GM18507 (cell line): ENCODE measurements around the gene ABR.

ENCODE experiments used
- DNase-seq: peaks from one replicate; pipeline ENCODE4 v3.0.0; 2011; ENCODE audit warnings: low read depth; ENCODE audit not compliant: insufficient read length; ENCODE audit errors: extremely low spot score
- FAIRE-seq: peaks from 2 replicates; lab custom pipeline; 2011; peaks lifted over from hg19 to GRCh38; lab: Jason Lieb, UNC

Gene ABR

DNA sequence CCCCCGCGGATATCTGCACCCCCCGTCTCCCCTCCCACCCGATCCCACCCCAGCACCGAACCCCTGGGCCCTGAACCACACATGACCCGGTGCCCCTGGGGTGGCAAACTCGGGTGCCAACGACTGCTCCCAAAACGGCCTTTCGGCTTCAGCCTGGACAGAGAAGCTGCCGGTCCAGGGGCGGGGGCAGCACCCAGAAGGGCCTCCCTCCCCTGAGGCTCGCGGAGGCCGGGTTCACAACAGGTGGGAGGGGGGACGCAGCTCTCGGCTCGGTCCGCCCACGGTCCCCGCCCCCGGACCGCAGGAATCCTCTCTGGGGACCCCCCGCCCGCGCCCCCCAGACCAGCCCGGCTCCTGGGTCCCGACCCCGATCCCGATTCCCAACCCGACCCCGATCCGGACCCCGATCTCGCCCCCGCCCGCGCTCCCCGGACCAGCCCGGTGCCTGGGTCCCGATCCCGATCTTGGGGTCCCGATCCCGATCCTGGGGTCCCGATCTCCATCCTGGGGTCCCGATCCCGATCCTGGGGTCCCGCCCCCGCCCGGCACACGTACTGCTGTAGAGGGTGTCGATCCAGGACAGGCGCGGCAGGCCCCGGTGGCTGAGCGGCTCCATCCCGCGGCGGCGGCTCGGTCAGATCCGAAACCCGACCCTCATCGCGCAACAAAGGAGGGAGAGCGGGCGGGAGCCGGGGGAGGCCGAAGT, 516 bp downstream of the ABR start:
- no peak for DNase-seq

DNA sequence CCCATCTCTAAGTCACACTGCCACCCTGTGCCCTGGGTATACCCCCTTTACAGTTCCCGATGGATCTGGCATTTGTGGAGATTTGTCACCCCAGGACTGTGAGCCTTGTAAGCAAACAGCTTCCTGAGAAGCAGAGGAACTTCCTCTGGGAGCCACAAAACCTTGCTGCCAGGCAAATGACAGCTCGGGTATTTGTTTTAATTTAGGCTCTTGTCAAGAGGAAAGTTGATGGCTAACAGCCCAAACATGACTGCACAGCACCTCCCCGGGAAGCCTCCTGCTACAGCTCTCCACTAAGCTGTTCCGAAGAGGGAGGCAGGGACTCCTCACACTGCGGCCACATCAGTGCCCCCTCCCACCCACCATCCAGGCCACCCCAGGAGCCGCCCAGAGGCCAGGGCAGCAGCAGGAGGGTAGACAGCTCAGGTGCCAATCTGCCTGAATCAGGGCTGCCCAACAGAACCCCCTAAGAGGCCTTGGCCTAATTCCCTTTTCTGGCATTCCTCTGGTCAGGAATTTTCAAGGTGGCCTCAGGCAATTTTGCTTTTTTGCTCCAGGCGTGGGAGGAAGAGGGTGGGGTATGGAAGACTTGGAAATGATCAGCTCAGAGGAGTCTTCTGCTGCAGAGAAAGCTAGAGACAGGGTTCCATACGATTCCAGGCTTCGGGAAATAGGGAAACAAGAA, 2.6 kb downstream of the ABR start:
- FAIRE-seq (no peak), DNase-seq (no peak)

More for the DNA sequence above, 516 bp downstream of the ABR start:
- FAIRE-seq = no peak

DNA sequence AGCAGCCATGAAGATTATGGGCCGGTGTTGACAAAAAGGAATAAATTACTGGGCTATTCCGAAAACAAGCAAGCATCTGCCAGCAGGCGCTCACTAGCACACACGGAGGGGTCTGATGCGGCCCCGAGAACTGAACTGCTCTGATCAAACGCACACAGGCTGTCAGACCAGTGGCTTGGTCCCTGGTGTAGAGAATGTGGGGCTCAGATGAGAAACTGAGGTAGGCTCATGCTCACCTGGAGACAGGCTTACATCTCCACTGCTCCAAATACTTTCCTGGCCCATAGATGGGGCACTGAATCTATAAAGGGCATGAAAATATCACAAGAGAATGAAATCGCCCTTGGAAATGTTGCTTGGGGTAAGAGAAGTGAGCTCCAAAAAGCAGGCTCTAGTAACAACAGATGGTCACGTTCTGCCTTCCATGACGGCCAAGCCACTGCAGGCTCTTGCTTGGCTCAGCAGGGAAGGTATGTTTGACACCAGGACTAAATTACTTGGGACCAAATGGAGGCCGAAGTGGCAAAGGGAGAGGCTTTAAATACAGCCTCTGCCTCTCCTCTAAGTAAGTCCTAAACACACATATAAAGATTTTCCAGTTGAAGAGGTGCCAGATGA, 5.4 kb downstream of the ABR start:
- DNase-seq (no peak), FAIRE-seq (no peak)

DNA sequence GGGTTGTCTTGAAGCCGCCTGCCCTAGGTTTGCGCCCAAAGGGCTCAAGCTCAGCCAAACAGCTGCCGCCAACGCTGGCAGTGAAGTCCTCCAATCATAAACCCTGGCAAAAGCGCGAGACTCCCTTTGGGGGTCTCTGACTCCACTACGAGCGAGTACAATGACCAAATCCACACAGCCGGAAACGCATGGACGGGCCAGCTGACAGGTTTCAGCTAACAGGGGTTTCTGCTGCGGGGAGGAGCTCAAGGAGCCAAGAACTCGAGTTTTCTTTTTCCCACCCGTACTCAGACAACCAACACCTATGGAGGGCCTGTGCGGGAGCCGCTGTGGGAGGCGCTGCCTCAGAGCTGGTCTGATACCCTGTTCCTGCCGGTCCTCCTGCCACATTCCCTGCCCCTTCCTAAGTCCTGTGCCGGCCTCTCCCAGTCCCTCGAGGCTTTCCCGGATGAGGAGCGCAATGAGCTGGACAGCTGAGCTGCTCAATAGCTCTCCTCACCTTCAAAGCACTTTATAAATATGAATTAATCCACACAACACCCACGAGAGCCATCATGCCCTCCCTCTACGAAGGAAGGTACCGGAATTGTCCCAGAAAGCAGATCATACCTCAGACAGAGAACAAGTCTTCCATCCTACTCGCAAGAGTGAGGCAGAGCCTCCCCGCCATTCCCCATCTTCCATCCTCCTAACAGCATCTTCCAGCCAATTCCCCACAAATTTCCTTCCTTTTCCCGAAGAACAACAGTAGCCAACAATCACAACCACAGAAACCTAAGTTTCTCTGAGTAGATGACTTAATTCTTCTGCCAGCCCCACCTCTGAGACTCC, 6.1 kb downstream of the ABR start:
- FAIRE-seq = no peak

DNA sequence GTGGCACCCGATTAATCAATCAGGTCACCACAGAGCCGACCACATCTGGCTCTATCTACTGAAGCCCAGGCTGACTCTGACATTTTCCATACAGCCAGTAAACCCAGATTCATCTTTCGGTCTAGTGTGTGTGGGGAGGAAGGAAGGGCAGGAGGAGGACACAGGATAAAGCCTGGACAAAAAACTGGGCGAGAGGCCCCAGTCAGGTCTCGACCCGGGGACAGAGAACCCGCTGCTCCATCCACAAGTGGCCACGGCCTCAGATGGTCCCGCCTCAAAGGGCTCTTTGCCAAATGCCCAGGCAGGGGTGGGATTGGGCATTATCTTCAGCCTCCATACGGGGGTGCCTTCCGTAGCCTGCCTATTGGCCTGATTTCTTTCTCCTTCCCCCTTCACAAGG, 7.8 kb downstream of the ABR start:
- DNase-seq (no peak), FAIRE-seq (no peak)

More for the DNA sequence above, 6.1 kb downstream of the ABR start:
- DNase-seq = no peak

DNA sequence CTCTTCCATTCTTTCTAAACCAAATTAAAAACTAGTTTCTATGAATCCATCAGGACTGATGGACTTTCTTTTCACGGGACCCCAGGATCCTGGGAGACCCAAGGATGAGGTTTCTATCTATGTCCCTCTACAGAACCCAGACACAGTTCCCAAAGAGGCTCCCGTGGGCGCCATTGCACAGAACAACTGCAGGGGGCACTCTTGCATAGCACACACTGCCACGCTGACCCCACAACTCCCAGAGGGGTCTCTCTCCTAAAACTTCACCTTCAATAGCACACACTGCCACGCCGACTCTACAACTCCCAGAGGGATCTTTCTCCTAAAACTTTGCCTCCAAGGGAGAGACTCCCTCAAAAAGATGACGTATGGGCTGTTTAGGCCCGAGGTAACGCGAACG, 9.0 kb downstream of the ABR start:
- DNase-seq = no peak
- no peak for FAIRE-seq

DNA sequence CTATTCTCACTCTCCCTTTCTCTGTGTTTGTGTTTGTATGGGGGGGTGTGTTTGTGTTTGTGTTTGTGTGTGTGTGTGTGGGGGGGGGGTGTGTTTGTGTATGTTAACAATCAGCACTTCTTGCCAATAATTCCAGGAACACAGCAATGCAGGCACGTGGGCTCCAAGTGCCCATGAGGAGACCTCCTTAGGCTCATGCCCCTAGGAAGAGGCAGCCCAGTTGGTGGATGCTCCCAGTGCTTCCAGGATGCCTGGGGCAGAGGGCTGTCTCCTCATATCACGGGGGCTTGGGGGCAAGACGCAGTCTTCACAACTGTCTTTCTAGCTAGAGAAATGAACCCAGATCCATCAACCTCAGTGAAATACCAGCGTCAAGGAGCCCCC, 9.9 kb downstream of the ABR start:
- DNase-seq = no peak
- no peak for FAIRE-seq

DNA sequence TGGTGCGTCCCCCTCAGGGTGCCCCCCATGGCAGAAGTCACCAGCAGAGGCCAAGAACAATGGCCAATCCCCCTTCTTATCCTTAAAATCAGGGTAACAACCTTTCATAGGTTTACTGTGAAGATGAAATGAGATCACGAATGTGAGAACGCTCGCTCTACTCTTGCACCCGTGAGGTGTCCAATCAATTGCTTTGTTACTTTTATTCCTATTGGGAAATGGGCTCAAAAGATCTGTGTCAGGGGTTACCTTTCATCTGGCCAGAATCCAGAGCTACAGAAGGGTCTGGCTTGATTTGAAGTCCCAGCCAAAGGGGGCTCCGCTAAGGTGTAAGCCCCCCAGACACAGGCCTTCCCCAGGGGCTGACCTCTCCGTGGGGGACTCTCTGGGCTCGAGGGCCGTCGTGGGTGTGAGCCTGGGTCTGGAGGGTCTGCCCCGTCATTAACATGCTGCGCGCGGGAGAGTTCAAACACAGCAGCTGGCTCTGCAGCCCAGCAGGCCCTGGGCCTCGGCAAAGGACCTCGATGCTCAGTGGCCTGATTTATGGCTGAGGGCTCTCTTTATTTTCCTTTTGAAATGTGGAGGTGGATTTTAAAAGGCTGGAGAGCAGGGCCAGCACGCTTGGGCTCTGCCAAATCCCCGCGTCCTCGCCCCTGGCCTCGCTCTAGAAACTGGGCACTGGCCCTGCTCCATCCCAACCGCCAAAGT, 10.4 kb downstream of the ABR start:
- DNase-seq (no peak), FAIRE-seq (no peak)

DNA sequence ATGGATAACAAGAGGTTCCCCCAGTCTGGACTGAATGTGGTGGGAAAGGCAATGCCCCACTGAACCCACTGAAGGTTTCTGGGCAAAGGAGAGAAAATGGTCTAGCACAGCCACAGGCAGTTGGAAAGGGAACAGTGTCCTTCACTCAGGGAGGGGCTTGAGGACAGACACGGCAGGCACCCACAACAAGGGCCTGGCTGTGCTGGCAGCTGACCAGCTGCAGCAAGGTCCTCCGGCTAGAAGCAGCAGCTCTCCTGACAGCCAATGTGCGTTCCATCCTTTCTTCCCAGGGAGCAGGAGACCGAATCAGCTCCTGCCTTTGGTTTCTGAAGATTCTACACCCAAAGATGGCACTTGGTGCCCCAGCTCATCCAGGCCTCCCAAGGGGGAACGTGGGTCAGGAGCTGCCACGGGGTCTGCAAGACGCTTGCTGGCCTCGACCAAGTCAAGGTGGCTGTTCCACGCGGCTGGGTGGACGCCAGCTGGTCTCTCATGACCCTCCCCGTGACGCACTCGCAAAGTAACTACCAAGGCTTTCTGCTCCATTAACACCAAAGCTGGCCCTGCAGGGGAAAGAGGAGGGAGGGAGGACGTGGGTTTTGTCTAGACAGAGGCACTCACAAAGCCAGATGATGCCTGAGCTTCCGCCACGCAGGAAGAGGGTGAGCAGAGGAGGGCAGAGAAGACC, 11.1 kb downstream of the ABR start:
- FAIRE-seq = no peak
- no peak for DNase-seq

DNA sequence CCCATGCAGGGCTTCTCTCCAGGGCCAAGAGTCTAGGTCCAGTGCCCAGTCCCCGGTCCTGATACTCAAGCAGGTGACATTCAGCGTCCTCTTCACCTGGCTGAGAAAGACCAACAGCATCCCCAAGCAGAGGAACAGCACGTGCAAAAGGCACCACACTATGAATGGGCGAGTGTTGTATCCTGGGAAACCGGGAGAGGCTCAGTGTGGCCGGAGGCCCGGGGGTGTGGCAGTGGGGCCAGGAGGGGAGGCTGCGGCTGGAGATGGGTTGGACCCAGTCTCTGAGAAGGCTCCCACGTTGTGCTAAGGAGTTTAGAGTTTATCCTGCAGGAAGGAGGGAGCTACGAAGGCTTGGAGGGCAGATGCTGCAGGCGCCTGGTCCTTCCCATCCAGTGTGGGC, 13.5 kb downstream of the ABR start:
- DNase-seq (no peak), FAIRE-seq (no peak)

DNA sequence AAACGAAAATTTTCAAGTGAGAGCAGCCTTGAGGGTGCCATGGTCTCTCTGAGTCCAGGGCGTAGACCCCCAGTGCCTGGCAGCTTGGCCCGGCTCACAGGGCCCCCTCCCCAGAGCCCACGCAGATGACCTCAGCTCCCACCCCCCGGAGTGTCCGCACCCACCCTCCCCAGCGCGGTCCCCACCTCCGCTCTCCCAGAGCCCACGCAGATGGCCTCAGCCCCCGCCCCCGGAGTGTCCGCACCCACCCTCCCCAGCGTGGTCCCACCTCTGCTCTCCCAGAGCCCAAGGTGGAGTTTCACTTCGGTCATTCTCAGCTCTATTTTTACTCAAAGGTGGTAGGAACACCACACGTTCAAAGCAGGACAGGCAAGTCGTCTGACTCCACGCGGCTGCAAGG, 13.9 kb downstream of the ABR start:
- DNase-seq (no peak), FAIRE-seq (no peak)

DNA sequence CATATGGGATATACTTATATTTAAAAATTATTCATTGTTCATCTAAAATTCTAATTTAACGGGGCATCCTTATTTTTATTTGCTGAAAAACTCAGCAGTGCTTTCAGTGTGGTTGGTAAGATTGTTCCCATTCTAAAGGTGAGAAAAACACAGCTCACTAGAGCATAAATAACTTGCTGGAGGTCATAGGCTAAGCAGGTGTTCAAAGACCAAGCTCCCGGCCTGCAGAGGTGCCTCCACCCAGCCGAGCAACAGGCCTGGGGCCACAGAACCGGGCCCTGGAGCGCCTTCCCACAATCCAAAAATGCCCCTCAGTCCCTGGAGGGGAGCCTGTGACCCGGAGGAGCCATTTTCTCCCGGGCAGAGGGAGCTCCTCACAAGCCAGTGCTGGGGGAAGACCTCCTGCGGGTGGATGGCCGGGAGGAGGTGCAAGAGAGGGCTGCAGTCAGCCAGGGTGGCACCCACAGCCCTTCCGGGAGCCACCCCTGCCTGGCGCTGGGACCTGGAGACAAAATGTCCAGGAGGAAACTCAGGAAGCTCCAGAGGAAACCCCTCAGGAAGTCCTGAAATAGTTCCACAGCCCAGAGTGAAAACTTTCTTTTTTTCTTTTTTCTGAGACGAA, 14.7 kb downstream of the ABR start:
- FAIRE-seq = peak; percentile 55
- DNase-seq = no peak

DNA sequence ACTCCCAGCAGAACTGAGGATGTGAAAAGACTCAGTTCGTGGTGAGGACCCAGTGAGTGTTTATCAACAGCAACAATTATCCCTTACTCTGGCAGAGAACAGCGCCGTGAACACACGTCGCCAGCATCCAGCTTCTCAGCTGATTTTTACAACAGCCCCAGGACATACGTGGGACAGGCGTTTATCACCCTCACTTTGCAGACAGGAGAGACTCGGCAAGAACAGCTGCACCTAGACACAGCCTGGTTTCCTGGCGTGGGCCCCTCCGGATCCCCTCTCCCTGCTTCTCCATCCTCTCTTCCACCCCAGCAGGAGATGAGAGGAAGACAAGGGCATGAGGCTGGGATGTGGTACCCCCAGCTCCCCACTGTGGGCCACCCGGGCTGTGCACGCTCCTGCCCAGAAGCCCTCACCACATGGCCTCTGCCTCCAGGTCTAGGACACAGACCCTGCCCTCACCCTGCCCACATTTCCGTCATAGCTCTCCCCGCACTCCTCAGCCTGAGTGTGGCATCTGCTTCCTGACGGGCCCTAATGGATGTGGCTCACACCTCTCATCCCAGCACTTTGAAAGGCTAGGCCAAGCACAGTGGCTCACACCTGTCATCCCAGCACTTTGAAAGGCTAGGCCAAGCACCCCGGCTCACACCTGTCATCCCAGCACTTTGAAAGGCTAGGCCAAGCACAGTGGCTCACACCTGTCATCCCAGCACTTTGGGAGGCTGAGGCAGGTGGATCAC, 17.5 kb downstream of the ABR start:
- no peak for DNase-seq
- FAIRE-seq = no peak

DNA sequence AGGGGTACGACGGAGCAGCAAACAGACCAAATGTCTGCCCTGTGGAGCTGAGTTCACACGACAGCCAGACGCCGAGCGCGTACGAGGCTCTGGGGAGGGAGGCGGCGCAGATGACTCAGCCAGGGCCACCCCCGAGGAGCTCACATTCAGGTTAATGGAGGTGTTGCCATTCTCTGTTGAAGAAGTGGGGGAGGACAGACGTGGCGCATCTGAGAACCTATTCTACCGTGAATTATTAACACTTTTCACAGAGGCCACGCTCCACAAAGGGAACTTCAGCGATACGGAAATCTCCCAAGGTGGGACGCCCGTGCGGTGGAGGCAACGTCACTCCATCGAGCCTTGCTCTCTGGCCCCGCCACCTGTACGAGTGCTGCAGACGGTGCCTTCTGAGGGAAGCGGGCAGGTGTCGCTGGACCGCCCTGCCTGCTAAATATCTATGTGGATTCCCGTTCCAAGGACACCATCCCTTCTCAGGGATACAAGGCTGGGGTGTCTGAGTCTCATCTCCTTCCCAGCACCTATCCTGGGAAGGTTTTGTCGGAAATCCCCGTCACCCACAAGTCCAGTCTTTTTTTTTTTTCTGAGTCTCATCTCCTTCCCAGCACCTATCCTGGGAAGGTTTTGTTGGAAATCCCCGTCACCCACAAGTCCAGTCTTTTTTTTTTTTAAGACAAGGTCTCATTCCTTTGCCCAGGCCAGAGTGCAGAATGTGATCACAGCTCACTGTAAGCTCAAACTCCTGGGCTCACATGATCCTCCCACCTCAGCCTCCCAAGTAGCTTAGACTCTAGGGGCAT, 19.0 kb downstream of the ABR start:
- DNase-seq (no peak), FAIRE-seq (no peak)

DNA sequence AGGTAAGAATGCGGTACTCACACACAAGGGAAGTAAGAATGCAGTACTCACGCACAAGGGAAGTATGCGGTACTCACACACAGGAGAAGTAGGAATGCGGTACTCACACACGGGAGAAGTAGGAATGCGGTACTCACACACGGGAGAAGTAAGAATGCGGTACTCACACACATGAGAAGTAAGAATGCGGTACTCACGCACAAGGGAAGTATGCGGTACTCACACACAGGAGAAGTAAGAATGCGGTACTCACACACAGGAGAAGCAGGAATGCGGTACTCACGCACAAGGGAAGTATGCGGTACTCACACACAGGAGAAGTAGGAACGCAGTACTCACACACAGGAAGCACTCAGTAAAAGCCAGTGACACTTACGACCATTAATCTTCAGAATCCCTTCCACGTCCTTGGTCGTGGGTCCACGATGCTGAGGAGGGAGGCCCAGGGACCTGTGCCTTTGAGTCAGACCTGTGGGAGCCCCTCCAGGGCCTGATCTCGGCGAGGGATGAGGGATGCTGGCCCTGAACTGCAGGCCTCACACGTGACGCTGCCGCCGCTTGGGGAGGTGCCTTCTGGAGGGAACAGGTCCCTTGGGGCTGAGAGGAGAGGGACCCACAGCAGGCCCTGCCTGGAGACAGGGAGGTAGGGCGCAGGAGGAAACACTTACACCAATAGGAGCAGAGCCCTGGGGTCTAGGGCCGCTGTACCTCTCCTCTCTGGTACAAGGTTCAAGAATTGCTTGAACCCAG, 20.2 kb downstream of the ABR start:
- no peak for DNase-seq
- FAIRE-seq = no peak

DNA sequence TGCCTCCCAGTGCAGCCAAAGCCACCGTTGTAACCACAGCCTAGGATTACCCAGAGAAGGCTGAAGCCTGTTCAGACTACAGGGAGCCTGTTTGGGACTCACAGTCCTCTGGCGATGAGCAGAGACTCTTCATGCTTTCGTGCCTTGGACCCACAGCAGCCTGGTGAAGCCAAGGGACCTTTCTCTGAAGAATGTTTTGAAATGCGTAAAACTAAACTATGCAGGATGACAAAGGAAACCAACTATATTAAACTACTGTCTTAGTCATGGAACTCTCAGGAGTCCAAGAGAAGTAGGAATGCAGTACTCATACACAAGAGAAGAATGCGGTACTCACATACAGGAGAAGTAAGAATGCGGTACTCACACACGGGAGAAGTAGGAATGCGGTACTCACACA, 20.9 kb downstream of the ABR start:
- DNase-seq (no peak), FAIRE-seq (no peak)

DNA sequence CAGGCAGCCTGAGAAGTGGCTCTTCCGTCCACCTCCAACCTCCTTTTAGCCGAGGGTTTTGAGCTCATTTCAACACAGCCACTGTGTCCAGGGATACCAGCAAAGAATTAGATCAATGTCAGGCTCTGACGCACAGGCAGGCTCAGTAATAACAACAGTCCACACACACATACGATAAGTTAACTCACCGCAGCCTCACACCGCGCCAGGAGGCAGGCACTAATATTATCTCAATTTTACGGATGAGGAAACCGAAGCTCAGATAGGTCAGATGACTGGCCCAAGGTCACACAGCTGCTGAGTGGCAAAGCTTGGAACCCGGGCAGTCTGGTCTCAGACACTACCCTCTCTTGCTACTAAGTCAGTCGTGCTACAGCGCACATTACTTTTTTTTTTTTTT, 22.9 kb downstream of the ABR start:
- FAIRE-seq (no peak), DNase-seq (no peak)
